PC-3 (cell line): ENCODE measurements around the gene PMS2. TPM values are rescaled to one million over a fixed set of nuclear protein-coding genes. Genes with fewer than 3 reads are reported as not detected.
A peak's percentile ranks its signal among the peaks of the same experiment; 100 is the strongest.
"Not testable (repeated sequence)": the region's sequence is repeated elsewhere in the genome, so short reads cannot be mapped to it uniquely, and the experiment has no call there.

Source experiments
- ATAC-seq: fragments of 200-7000 bp; cut with Tn5 transposase; 2 replicates; pipeline ENCODE4 v1.9.1; 2020; ENCODE audit warnings: mild to moderate bottlenecking, moderate library complexity
- BruUV-seq: library from RNA; stranded (reverse); fragments of 400-500 nt; replicated peaks from 2 replicates; lab custom pipeline; 2021; lab: Mats Ljungman, UMichigan
- CTCF ChIA-PET: fragments of 300-600 bp; sonication (Branson Sonifier 250); formaldehyde crosslinking; loops from one replicate; lab custom pipeline; 2022; ENCODE audit warnings: antibody characterized with exemption; lab: Charles Lee
- POLR2A ChIA-PET: fragments of 300-600 bp; sonication (Branson Sonifier 250); formaldehyde crosslinking; loops from one replicate; lab custom pipeline; 2022; ENCODE audit warnings: antibody characterized with exemption; ENCODE audit not compliant: unreplicated experiment; lab: Charles Lee
- DNase-seq: peaks from one replicate; pipeline ENCODE4 v3.0.0-alpha.2; 2015
- H2AFZ ChIP-seq: fragments of 300-600 bp; sonication (generic); 2 replicates; pipeline ENCODE4 v1.6.0; 2016; ENCODE audit warnings: antibody characterized with exemption, low read length
- H3F3A ChIP-seq: fragments of 300-600 bp; sonication (generic); one replicate; pipeline ENCODE4 v1.6.0; 2017; ENCODE audit warnings: antibody characterized with exemption, low read length, control low read depth, mild to moderate bottlenecking; ENCODE audit not compliant: unreplicated experiment
- H3K27ac ChIP-seq: fragments of 300-600 bp; sonication (generic); 2 replicates; pipeline ENCODE4 v1.5.1; 2016; ENCODE audit warnings: mild to moderate bottlenecking, low read length
- H3K27me3 ChIP-seq: fragments of 300-600 bp; sonication (generic); 2 replicates; pipeline ENCODE4 v1.6.1; 2016; ENCODE audit warnings: low read length, mixed read lengths
- H3K36me3 ChIP-seq: fragments of 300-600 bp; sonication (generic); 2 replicates; pipeline ENCODE4 v1.6.1; 2016; ENCODE audit warnings: low read depth, mixed run types, low read length, mixed read lengths
- H3K4me1 ChIP-seq: fragments of 300-600 bp; sonication (generic); 2 replicates; pipeline ENCODE4 v1.5.1; 2016; ENCODE audit warnings: low read length; ENCODE audit not compliant: insufficient read depth
- H3K4me2 ChIP-seq: fragments of 300-600 bp; sonication (generic); 2 replicates; pipeline ENCODE4 v1.6.0; 2016; ENCODE audit warnings: low read length
- H3K4me3 ChIP-seq: fragments of 300-600 bp; sonication (generic); 2 replicates; pipeline ENCODE4 v1.5.1; 2016; ENCODE audit warnings: mild to moderate bottlenecking, low read length, mixed read lengths
- H3K79me2 ChIP-seq: fragments of 300-600 bp; sonication (generic); 2 replicates; pipeline ENCODE4 v1.6.1; 2017; ENCODE audit warnings: low read length, mixed read lengths
- H3K9ac ChIP-seq: fragments of 300-600 bp; sonication (generic); 2 replicates; pipeline ENCODE4 v1.6.0; 2016; ENCODE audit warnings: mild to moderate bottlenecking, low read length
- H3K9me2 ChIP-seq: fragments of 300-600 bp; sonication (generic); replicated peaks from 2 replicates; pipeline ENCODE4 v1.6.1; 2016; ENCODE audit warnings: mixed run types, low read length, mixed read lengths
- H3K9me3 ChIP-seq: fragments of 300-600 bp; sonication (generic); 2 replicates; pipeline ENCODE4 v1.6.1; 2016; ENCODE audit warnings: low read length, mixed read lengths
- H4K20me1 ChIP-seq: fragments of 300-600 bp; sonication (generic); 2 replicates; pipeline ENCODE4 v1.6.1; 2016; ENCODE audit warnings: low read length, mixed read lengths
- EZH2 ChIP-seq: fragments of 300-600 bp; sonication (generic); IDR thresholded peaks from one replicate; pipeline ENCODE4 v1.6.1; 2017; ENCODE audit warnings: antibody characterized with exemption, mild to moderate bottlenecking, low read length; ENCODE audit not compliant: unreplicated experiment
- EZH2phosphoT487 ChIP-seq: fragments of 300-600 bp; sonication (generic); IDR thresholded peaks from 2 replicates; pipeline ENCODE4 v1.6.1; 2018; ENCODE audit warnings: mild to moderate bottlenecking, antibody characterized with exemption, low read length, borderline replicate concordance
- intact Hi-C: fragments of 100-400 bp; cut with micrococcal nuclease; formaldehyde crosslinking; loops from 2 replicates; pipeline ENCODE4 v1.9.0; 2023
- total RNA-seq: library from RNA; depleted of rRNA; stranded (reverse); fragments of >200 nt; gene quantifications from 2 replicates; pipeline ENCODE4 v1.2.3, GENCODE V29; 2014
- TF ChIP-seq, protein P1 (sequence below): fragments of 300-600 bp; sonication (generic); conservative IDR thresholded peaks from 2 replicates; pipeline ENCODE4 v1.5.1; 2017; ENCODE audit warnings: antibody characterized with exemption, low read depth, mild to moderate bottlenecking, low read length

The PMS2 gene
- total RNA-seq, 1 experiment from 2014 or later, result 16.2 TPM

DNA sequence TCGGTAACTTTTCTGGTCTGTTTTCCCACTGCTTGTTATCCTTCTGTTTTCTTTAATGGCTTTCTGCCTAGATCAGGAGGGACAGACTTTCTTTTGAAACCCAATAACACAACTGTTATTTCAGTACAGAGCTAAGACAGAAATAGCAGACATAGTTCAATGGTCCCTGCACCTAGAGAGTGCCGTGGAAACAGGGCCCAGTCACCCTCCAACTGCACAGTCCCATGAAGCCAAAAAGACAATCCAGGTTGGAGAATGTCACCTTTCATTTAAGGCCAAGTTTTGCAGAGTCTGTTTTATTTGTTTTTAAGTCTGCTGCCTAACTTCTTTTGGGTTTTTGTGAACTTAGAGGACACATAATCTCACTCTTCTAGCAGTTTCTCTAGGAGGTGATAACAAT, 2.7 kb upstream of the PMS2 start:
- BruUV-seq, result TSS peak; percentile 34
- CTCF ChIA-PET, result interaction anchor here (1.4 kb wide), 1 partner anchor 15 kb away, joined by 11 read pairs; no protein-coding TSS in a partner anchor
- peaks cover 19% of the 10 kb centered on the region for H3K36me3 ChIP-seq

DNA sequence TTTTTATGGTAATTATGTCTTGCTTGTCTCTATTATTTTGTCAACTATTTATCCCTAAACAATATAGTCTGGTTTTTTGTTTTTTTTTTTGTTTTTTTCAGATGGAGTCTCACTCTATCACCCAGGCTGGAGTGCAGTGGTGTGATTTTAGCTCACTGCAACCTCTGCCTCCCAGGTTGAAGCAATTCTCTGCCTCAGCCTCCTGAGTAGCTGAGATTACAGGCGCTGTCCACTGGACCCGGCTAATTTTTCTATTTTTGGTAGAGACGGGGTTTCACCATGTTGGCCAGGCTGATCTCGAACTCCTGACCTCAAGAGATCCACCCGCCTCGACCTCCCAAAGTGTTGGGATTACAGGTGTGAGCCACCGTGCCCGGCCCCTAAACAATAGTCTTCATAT, 1.5 kb upstream of the PMS2 start:
- ATAC-seq, H3K9me3 ChIP-seq, H2AFZ ChIP-seq, intact Hi-C loops, H3K27me3 ChIP-seq, DNase-seq, H3K4me1 ChIP-seq, CTCF ChIA-PET, H3F3A ChIP-seq, POLR2A ChIA-PET, H4K20me1 ChIP-seq, BruUV-seq, H3K9me2 ChIP-seq, H3K27ac ChIP-seq: not testable (repeated sequence)
- Histone ChIP-seq H3K4me2 (peak overlapping the region; percentile 78), H3K4me3 (peak overlapping the region; percentile 56), H3K79me2 (peaks cover 53% of the 10 kb centered on the region), H3K9ac (peak overlapping the region; percentile 47; the same call in 1 of the 2 replicates), H3K36me3 (peaks cover 14% of the 10 kb centered on the region)

More for the DNA sequence above, 2.7 kb upstream of the PMS2 start:
- intact Hi-C loops, result no loop called here
- 0 out of 2 replicates have a peak overlapping the region, but pooled peaks have one; percentile 78 for H3K4me2 ChIP-seq
- no peak for DNase-seq
- POLR2A ChIA-PET, result no interaction called here
- peaks cover 53% of the 10 kb centered on the region for H3K79me2 ChIP-seq
- no peak overlapping the region for H3K9ac ChIP-seq
- no peaks in the 10 kb centered on the region for H3K27me3 ChIP-seq
- no peak for ATAC-seq
- no peaks in the 10 kb centered on the region for H3F3A ChIP-seq
- no peaks in the 10 kb centered on the region for H3K9me2 ChIP-seq
- H3K4me1 ChIP-seq, result peaks cover 4% of the 10 kb centered on the region; the same call in 1 of the 2 replicates
- no peak overlapping the region for H3K27ac ChIP-seq
- H3K9me3 ChIP-seq, result no peaks in the 10 kb centered on the region
- H3K4me3 ChIP-seq, result no peak overlapping the region
- TF ChIP-seq, protein P1, sequence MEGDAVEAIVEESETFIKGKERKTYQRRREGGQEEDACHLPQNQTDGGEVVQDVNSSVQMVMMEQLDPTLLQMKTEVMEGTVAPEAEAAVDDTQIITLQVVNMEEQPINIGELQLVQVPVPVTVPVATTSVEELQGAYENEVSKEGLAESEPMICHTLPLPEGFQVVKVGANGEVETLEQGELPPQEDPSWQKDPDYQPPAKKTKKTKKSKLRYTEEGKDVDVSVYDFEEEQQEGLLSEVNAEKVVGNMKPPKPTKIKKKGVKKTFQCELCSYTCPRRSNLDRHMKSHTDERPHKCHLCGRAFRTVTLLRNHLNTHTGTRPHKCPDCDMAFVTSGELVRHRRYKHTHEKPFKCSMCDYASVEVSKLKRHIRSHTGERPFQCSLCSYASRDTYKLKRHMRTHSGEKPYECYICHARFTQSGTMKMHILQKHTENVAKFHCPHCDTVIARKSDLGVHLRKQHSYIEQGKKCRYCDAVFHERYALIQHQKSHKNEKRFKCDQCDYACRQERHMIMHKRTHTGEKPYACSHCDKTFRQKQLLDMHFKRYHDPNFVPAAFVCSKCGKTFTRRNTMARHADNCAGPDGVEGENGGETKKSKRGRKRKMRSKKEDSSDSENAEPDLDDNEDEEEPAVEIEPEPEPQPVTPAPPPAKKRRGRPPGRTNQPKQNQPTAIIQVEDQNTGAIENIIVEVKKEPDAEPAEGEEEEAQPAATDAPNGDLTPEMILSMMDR, result no peak
- TF ChIP-seq EZH2, result no peak
- TF ChIP-seq EZH2phosphoT487, result no peak
- no peaks in the 10 kb centered on the region for H4K20me1 ChIP-seq
- H2AFZ ChIP-seq, result no peak overlapping the region

DNA sequence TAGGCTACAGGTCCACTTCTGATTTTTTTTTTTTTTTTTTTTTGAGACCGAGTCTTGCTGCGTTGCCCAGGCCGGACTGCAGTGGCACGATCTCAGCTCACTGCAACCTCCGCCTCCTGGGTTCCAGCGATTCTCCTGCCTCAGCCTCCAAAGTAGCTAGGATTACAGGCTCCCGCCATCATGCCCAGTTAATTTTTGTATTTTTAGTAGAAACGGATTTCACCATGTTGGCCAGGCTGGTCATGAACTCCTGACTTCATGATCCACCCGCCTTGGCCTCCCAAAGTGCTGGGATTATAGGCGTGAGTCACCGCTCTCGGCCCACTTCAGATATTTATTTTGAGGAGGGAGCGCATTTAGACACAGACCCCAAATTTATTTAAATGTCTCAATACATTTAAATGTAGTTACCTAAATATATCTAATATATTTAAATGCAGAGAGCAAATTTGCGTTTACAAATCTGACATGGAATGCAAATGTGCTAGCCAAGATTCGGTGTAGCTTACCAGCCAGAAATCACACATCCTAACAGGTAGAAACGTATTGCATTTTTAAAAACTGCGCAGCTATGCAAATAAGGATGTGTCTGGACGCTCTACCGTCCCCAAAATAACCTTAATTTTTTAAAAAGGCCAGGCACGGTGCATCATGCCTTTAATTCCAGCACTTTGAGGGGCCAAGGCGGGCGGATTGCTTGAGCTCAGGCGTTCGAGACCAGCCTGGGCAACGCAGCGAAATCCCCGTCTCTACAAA, 836 bp downstream of the PMS2 start:
- H3K36me3 ChIP-seq, CTCF ChIA-PET, H3K27me3 ChIP-seq, H3K9me3 ChIP-seq, ATAC-seq, intact Hi-C loops, H3K9me2 ChIP-seq, BruUV-seq, DNase-seq, H2AFZ ChIP-seq, H3K4me1 ChIP-seq, H4K20me1 ChIP-seq, H3K27ac ChIP-seq, H3F3A ChIP-seq: not testable (repeated sequence)
- H3K9ac ChIP-seq, result peak overlapping the region; percentile 91
- peak overlapping the region; percentile 97 for H3K4me2 ChIP-seq
- peak overlapping the region; percentile 88 for H3K4me3 ChIP-seq
- POLR2A ChIA-PET, result interaction anchor here (0.7 kb wide), 1 partner anchor 17 kb away, joined by 7 read pairs; no protein-coding TSS in a partner anchor
- peaks cover 52% of the 10 kb centered on the region for H3K79me2 ChIP-seq
